K562 (cell line): Measurements from ENCODE around the gene COL23A1. TPM values are rescaled to one million over a fixed set of nuclear protein-coding genes. Genes with fewer than 3 reads are reported as not detected.

ENCODE experiments used
- ATAC-seq: fragments of 200-7000 bp; cut with Tn5 transposase; 3 replicates; pipeline ENCODE4 v1.9.1; 2020; ENCODE audit warnings: moderate library complexity
- BruUV-seq: library from RNA; stranded (reverse); fragments of 400-500 nt; replicated peaks from 2 replicates; lab custom pipeline; 2021; lab: Mats Ljungman, UMichigan
- CTCF ChIA-PET: fragments of 300-600 bp; formaldehyde crosslinking; extraction: SDS; loops from one replicate; lab custom pipeline; 2021; ENCODE audit warnings: low intra/inter-chr PET ratio; lab: Yijun Ruan, JAX
- POLR2A ChIA-PET: fragments of 300-600, 350-650 bp; sonication (Branson Sonifier 250); formaldehyde crosslinking; extraction: SDS; loops from one replicate; lab custom pipeline; 2021; ENCODE audit warnings: antibody characterized with exemption, inconsistent platforms; lab: Yijun Ruan, JAX
- DNase-seq, 4 experiments: peaks; one replicate each; pipeline versions ENCODE4 v3.0.0 to v3.0.0-alpha.2; 2011 to 2018; ENCODE audit warnings: low spot score in 3 of 4, mixed read lengths in 3 of 4; ENCODE audit errors: extremely low read depth in 1 of 4
- FAIRE-seq: peaks from 2 replicates; lab custom pipeline; 2011; peaks lifted over from hg19 to GRCh38; lab: Jason Lieb, UNC
- H2AFZ ChIP-seq: 2 replicates; pipeline ENCODE4 v1.6.0; 2011; ENCODE audit warnings: low read depth, low read length, control low read depth, inconsistent platforms
- H3K27ac ChIP-seq: fragments of 200-600 bp; 3 replicates; pipeline ENCODE4 v1.8.0; 2011; ENCODE audit warnings: low read depth, mild to moderate bottlenecking, control low read depth, inconsistent platforms, low read length, moderate library complexity, mixed read lengths; ENCODE audit errors: extremely low read depth
- H3K27me3 ChIP-seq, 2 experiments: fragments of 300-600 bp in 1 of 2; 2 replicates in 1 of 2; 3 replicates in 1 of 2; pipeline versions ENCODE4 v1.6.0 to v1.8.0; 2011; ENCODE audit warnings: inconsistent platforms in 2 of 2, low read length in 2 of 2, mild to moderate bottlenecking in 1 of 2, mixed read lengths in 1 of 2, moderate library complexity in 1 of 2; ENCODE audit not compliant: control insufficient read depth in 2 of 2, insufficient read depth in 2 of 2
- H3K36me3 ChIP-seq: fragments of 300-600 bp; 3 replicates; pipeline ENCODE4 v1.8.0; 2011; ENCODE audit warnings: mild to moderate bottlenecking, low read length, inconsistent platforms; ENCODE audit not compliant: control insufficient read depth, insufficient read depth
- H3K4me1 ChIP-seq, 2 experiments: fragments of 200-600 bp in 1 of 2; replicated peaks in 1 of 2; 2 replicates in 1 of 2; 3 replicates in 1 of 2; pipeline versions ENCODE4 v1.5.1 to v1.8.0; 2011; ENCODE audit warnings: inconsistent platforms in 2 of 2, low read length in 2 of 2, mild to moderate bottlenecking in 1 of 2, mixed read lengths in 1 of 2, moderate library complexity in 1 of 2; ENCODE audit not compliant: control insufficient read depth in 2 of 2, insufficient read depth in 2 of 2
- H3K4me2 ChIP-seq: 2 replicates; pipeline ENCODE4 v1.6.1; 2011; ENCODE audit warnings: low read length, control low read depth, inconsistent platforms, mixed read lengths; ENCODE audit not compliant: insufficient read depth
- H3K4me3 ChIP-seq: fragments of 200-600 bp; sonication (generic), shearing (Covaris generic); 2 replicates; pipeline ENCODE4 v1.5.1; 2016; ENCODE audit warnings: control low read depth, inconsistent platforms
- H3K79me2 ChIP-seq: fragments of 200-600 bp; 3 replicates; pipeline ENCODE4 v1.8.0; 2011; ENCODE audit warnings: low read length, inconsistent platforms; ENCODE audit not compliant: control insufficient read depth, insufficient read depth
- H3K9ac ChIP-seq, 2 experiments: 2 replicates each; pipeline versions ENCODE4 v1.6.0 to v1.6.1; 2011; ENCODE audit warnings: low read depth in 2 of 2, low read length in 2 of 2, control low read depth in 1 of 2, inconsistent platforms in 1 of 2, mild to moderate bottlenecking in 1 of 2, mixed read lengths in 1 of 2; ENCODE audit not compliant: insufficient read depth in 1 of 2
- H3K9me1 ChIP-seq: one replicate; pipeline ENCODE4 v1.6.0; 2011; ENCODE audit warnings: inconsistent platforms, mild to moderate bottlenecking, low read length, moderate library complexity; ENCODE audit not compliant: control insufficient read depth, insufficient read depth
- H3K9me3 ChIP-seq: replicated peaks from 2 replicates; pipeline ENCODE4 v1.5.1; 2011; ENCODE audit warnings: low read depth, low read length, inconsistent platforms; ENCODE audit not compliant: control insufficient read depth, insufficient read depth
- H4K20me1 ChIP-seq: replicated peaks from 2 replicates; pipeline ENCODE4 v1.6.1; 2011; ENCODE audit warnings: low read length, inconsistent platforms, mixed read lengths; ENCODE audit not compliant: control insufficient read depth, insufficient read depth
- CBX8 ChIP-seq: fragments of 200-600 bp; sonication (generic); IDR thresholded peaks from 2 replicates; pipeline ENCODE4 v1.6.1; 2012; ENCODE audit warnings: borderline replicate concordance, mixed run types, low read depth, mild to moderate bottlenecking, moderate library complexity, mixed read lengths, low read length, control low read depth, inconsistent platforms; ENCODE audit not compliant: poor library complexity, severe bottlenecking; ENCODE audit errors: extremely low read depth
- CEBPB ChIP-seq: fragments of 450-650 bp; IDR thresholded peaks from 2 replicates; pipeline ENCODE4 v1.6.1; 2016; ENCODE audit warnings: missing genetic modification characterization, missing compliant biosample characterization
- HDAC3 ChIP-seq: fragments of 450-650 bp; IDR thresholded peaks from 2 replicates; pipeline ENCODE4 v1.6.1; 2018; ENCODE audit warnings: borderline replicate concordance, mild to moderate bottlenecking, moderate library complexity; ENCODE audit not compliant: partially characterized antibody
- NFXL1 ChIP-seq: fragments of 450-650 bp; formaldehyde crosslinking; IDR thresholded peaks from 2 replicates; pipeline ENCODE4 v1.4.0; 2021; ENCODE audit warnings: mild to moderate bottlenecking
- POLR2AphosphoS2 ChIP-seq: IDR thresholded peaks from 2 replicates; pipeline ENCODE4 v1.6.1; 2012; ENCODE audit warnings: low read length, improper control_type of control experiment
- RBM15 ChIP-seq: fragments of 200-400 bp; formaldehyde crosslinking; IDR thresholded peaks from 2 replicates; pipeline ENCODE4 v1.6.1; 2018; ENCODE audit warnings: mild to moderate bottlenecking, low read length, moderate library complexity; ENCODE audit not compliant: insufficient read depth
- SAFB ChIP-seq: fragments of 200-400 bp; formaldehyde crosslinking; IDR thresholded peaks from 2 replicates; pipeline ENCODE4 v1.6.1; 2017; ENCODE audit warnings: low read depth, low read length, borderline replicate concordance
- SMC3 ChIP-seq: conservative IDR thresholded peaks from 2 replicates; pipeline ENCODE4 v1.6.1; 2011; ENCODE audit warnings: low read depth, low read length, improper control_type of control experiment; ENCODE audit not compliant: insufficient read depth
- SNIP1 ChIP-seq: fragments of 450-650 bp; IDR thresholded peaks from 2 replicates; pipeline ENCODE4 v1.7.1; 2017; ENCODE audit warnings: low read depth, mild to moderate bottlenecking
- STAT5B ChIP-seq: fragments of 250-450 bp; sonication (Bioruptor Pico); IDR thresholded peaks from 2 replicates; pipeline ENCODE4 v1.8.0; 2021; ENCODE audit warnings: mild to moderate bottlenecking, inconsistent platforms
- ZNF311 ChIP-seq: fragments of 250-450 bp; sonication (Bioruptor Pico); IDR thresholded peaks from 2 replicates; pipeline ENCODE4 v1.4.0; 2020; ENCODE audit warnings: mild to moderate bottlenecking, moderate library complexity
- WGBS: fragments of 100-300 bp; shearing (Covaris generic); methylation state at CpG from one replicate; pipeline ENCODE4 v1.1.6; 2016; ENCODE audit warnings: low coverage, mixed read lengths; ENCODE audit not compliant: insufficient coverage; ENCODE audit errors: missing lambda C conversion rate; 5-methylcytosine and 5-hydroxymethylcytosine counted together
- in situ Hi-C: fragments of 300-500 bp; cut with MboI; formaldehyde crosslinking; loops from 4 replicates; pipeline ENCODE4 v1.15.0; 2018; ENCODE audit warnings: inconsistent platforms, mixed read lengths
- intact Hi-C: fragments of 100-400 bp; cut with micrococcal nuclease; formaldehyde crosslinking; loops from 2 replicates; pipeline ENCODE4 v1.14.2; 2022
- polyA plus RNA-seq, 8 experiments: library from polyadenylated mRNA; depleted of rRNA in 4 of 8; stranded (reverse) in 5 of 8; unstranded in 3 of 8; fragments of >200 nt; fragmentation: Nextera tagmentation in 2 of 8; fragmentation: Illumina TruSeq in 1 of 8; extraction: Ambion mirVana in 2 of 8; extraction: Trizol in 1 of 8; gene quantifications; 2 replicates each; pipeline versions ENCODE4 v1.2.1 to v1.2.3, GENCODE V29; 2011 to 2014; ENCODE audit warnings: inconsistent platforms in 1 of 8, missing spikeins in 1 of 8
- total RNA-seq, 7 experiments: library from RNA; depleted of rRNA in 6 of 7; stranded (reverse); fragments of >200 nt in 6 of 7; fragmentation: Illumina TruSeq in 2 of 7; extraction: Trizol in 2 of 7; gene quantifications; 2 replicates each; pipeline versions ENCODE4 v1.2.1 to v1.2.3, GENCODE V29; 2011 to 2021; ENCODE audit warnings: low replicate concordance in 1 of 7
- TF ChIP-seq, protein P1 (sequence below): fragments of 450-650 bp; formaldehyde crosslinking; IDR thresholded peaks from 2 replicates; pipeline ENCODE4 v1.4.0; 2020; ENCODE audit warnings: mild to moderate bottlenecking, moderate library complexity
- TF ChIP-seq, protein P2 (sequence below): fragments of 450-650 bp; formaldehyde crosslinking; IDR thresholded peaks from 2 replicates; pipeline ENCODE4 v1.4.0; 2022; ENCODE audit warnings: missing genetic modification characterization
- TF ChIP-seq, protein P3 (sequence below): fragments of 200-800 bp; sonication (Bioruptor generic); IDR thresholded peaks from 2 replicates; pipeline ENCODE4 v1.6.1; 2017; ENCODE audit warnings: missing genetic modification characterization, missing compliant biosample characterization

The COL23A1 gene
- total and polyA plus RNA-seq, 9 of the 15 experiments (the other 6 are each of a cell fraction or from before 2014, with no cell fraction given) = 0.09 TPM; not detected in 8

DNA sequence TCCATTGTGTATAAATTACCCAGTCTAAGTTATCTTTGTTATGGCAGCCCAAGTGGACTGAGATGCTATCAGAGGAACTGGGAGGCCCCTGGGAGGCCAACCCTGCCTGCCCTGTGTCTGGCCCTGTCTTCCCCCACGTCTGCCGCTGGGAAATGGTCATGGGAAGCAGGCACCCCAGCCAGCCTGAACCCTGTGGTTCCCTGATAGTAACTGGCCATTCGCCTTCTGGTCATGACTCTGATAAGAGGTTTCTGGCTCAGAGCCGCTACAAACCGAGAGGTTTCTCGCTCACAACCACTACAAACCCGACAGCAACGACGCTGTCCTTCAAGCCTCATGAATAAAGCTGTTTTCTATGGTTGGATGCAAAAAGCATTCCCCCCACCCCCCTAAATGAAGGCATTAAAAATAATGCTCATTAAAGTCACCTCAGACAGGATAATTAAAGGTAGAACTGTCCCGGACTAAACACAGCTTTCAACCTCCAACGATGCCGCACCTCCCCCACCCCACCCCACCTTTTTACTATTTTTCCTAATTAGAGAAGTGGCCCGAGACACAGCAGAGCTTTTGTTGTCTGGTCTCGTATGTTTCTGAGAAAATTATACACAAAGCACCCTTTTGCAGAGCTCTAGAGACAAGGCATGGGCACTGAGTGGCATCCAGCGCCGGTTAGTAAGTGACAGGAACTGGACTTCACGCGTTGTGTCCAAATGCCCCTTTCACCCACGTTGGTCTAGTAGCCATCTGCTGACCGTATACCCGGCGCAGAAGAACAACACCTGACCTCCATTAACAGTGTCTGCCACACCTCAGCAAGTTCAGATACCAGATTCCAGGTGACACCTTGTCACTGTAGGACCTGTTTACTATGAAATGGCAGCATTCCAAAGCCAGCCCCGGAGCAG, 140.8 kb downstream of the COL23A1 start:
- Histone ChIP-seq H3K4me1 (peaks cover 20 to 42% of the 10 kb centered on the region in 2 experiments), H3K27ac (peak overlapping the region; percentile 82), H3K9ac (peak overlapping the region; percentile 34 to 38; a peak in 3 of 4 replicates), H3K4me2 (peak overlapping the region; percentile 78), H3K36me3 (no peaks in the 10 kb centered on the region), H2AFZ (peak overlapping the region; percentile 75), H3K79me2 (no peaks in the 10 kb centered on the region), H3K4me3 (peak overlapping the region; percentile 1; the same call in 1 of the 2 replicates), H3K27me3 (no peaks in the 10 kb centered on the region; a peak in 1 of 5 replicates), H4K20me1 (no peaks in the 10 kb centered on the region), H3K9me3 (0 out of 2 replicates have a peak, but pooled peaks cover 3% of the 10 kb centered on the region), H3K9me1 (no peaks in the 10 kb centered on the region)
- peak; percentile 96 for FAIRE-seq
- BruUV-seq = no TSS peak
- 9% methylated on average over 23 of the region's 23 CpGs for WGBS
- intact Hi-C loops (no loop called here), in situ Hi-C loops (no loop called here)
- POLR2A ChIA-PET = interaction anchor here (0.7 to 2.3 kb wide), 6 partner anchors 10 to 209 kb away, joined by 3 to 7 read pairs (median 4); no protein-coding TSS in a partner anchor
- peak; percentile 96 for ATAC-seq
- peak; percentile 94 to 97 (median 96) for DNase-seq
- CTCF ChIA-PET = no interaction called here
- TF ChIP-seq, protein P1, sequence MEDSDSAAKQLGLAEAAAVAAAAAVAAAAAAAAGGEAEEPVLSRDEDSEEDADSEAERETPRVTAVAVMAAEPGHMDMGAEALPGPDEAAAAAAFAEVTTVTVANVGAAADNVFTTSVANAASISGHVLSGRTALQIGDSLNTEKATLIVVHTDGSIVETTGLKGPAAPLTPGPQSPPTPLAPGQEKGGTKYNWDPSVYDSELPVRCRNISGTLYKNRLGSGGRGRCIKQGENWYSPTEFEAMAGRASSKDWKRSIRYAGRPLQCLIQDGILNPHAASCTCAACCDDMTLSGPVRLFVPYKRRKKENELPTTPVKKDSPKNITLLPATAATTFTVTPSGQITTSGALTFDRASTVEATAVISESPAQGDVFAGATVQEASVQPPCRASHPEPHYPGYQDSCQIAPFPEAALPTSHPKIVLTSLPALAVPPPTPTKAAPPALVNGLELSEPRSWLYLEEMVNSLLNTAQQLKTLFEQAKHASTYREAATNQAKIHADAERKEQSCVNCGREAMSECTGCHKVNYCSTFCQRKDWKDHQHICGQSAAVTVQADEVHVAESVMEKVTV (CRISPR knock-in tag) = no peak
- TF ChIP-seq CBX8 (no peak), SNIP1 (no peak), STAT5B (no peak), SMC3 (no peak), POLR2AphosphoS2 (no peak), ZNF311 (peak; percentile 74), NFXL1 (no peak), HDAC3 (peak; percentile 99), RBM15 (no peak), SAFB (no peak), CEBPB (peak; percentile 88)
- TF ChIP-seq, protein P2, sequence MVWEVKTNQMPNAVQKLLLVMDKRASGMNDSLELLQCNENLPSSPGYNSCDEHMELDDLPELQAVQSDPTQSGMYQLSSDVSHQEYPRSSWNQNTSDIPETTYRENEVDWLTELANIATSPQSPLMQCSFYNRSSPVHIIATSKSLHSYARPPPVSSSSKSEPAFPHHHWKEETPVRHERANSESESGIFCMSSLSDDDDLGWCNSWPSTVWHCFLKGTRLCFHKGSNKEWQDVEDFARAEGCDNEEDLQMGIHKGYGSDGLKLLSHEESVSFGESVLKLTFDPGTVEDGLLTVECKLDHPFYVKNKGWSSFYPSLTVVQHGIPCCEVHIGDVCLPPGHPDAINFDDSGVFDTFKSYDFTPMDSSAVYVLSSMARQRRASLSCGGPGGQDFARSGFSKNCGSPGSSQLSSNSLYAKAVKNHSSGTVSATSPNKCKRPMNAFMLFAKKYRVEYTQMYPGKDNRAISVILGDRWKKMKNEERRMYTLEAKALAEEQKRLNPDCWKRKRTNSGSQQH (CRISPR knock-in tag) = no peak
- TF ChIP-seq, protein P3, sequence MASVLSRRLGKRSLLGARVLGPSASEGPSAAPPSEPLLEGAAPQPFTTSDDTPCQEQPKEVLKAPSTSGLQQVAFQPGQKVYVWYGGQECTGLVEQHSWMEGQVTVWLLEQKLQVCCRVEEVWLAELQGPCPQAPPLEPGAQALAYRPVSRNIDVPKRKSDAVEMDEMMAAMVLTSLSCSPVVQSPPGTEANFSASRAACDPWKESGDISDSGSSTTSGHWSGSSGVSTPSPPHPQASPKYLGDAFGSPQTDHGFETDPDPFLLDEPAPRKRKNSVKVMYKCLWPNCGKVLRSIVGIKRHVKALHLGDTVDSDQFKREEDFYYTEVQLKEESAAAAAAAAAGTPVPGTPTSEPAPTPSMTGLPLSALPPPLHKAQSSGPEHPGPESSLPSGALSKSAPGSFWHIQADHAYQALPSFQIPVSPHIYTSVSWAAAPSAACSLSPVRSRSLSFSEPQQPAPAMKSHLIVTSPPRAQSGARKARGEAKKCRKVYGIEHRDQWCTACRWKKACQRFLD (CRISPR knock-in tag) = peak; percentile 95
